SK-N-SH treated with all-trans-retinoic acid at 6 μM for 48 hours (cell line): Measurements from ENCODE around the gene TOGARAM1.

Experiments used
- ARNTL ChIP-seq: fragments of 450-650 bp; formaldehyde crosslinking; IDR thresholded peaks from 2 replicates; pipeline ENCODE4 v1.5.0; 2020; ENCODE audit warnings: low read depth, mild to moderate bottlenecking, moderate library complexity, borderline replicate concordance
- CSRNP3 ChIP-seq: fragments of 250-450 bp; sonication (Bioruptor Pico); IDR thresholded peaks from 2 replicates; pipeline ENCODE4 v1.5.1; 2021; ENCODE audit warnings: mild to moderate bottlenecking, moderate library complexity
- GLIS3 ChIP-seq: fragments of 250-450 bp; sonication (Bioruptor Pico); IDR thresholded peaks from 2 replicates; pipeline ENCODE4 v1.5.0; 2020; ENCODE audit warnings: mild to moderate bottlenecking, moderate library complexity
- SNAI2 ChIP-seq: fragments of 250-450 bp; sonication (Bioruptor Pico); IDR thresholded peaks from 2 replicates; pipeline ENCODE4 v1.5.0; 2020; ENCODE audit warnings: mild to moderate bottlenecking, moderate library complexity
- TCF4 ChIP-seq: fragments of 250-450 bp; sonication (Bioruptor Pico); IDR thresholded peaks from 2 replicates; pipeline ENCODE4 v1.8.0; 2021; ENCODE audit warnings: mild to moderate bottlenecking, moderate library complexity, borderline replicate concordance
- TSHZ2 ChIP-seq: fragments of 250-450 bp; sonication (Bioruptor Pico); IDR thresholded peaks from 2 replicates; pipeline ENCODE4 v1.5.0; 2020; ENCODE audit warnings: mild to moderate bottlenecking, moderate library complexity
- ZFP3 ChIP-seq: fragments of 250-450 bp; sonication (Bioruptor Pico); IDR thresholded peaks from 2 replicates; pipeline ENCODE4 v1.5.0; 2020; ENCODE audit warnings: mild to moderate bottlenecking, moderate library complexity
- ZNF565 ChIP-seq: fragments of 450-650 bp; formaldehyde crosslinking; conservative IDR thresholded peaks from 2 replicates; pipeline ENCODE4 v1.5.0; 2020; ENCODE audit warnings: low read depth, mild to moderate bottlenecking, moderate library complexity

- TF ChIP-seq ZFP3 (CRISPR knock-in tag) (no peak), CSRNP3 (CRISPR knock-in tag) (no peak), SNAI2 (CRISPR knock-in tag) (no peak), TCF4 (CRISPR knock-in tag) (no peak), TSHZ2 (no peak), ZNF565 (CRISPR knock-in tag) (no peak), GLIS3 (no peak), ARNTL (CRISPR knock-in tag) (no peak)
Measured at GRCh38 chr14:45120096-45120495, 158.1 kb downstream of the TOGARAM1 start.
